GM19351 (cell line): Measurements from ENCODE around the gene CCER1.

Experiments used
- ATAC-seq: cut with Tn5 transposase; IDR thresholded peaks from one replicate; pipeline ENCODE4 v1.9.1; 2021; ENCODE audit warnings: mild to moderate bottlenecking, moderate library complexity; ENCODE audit not compliant: unreplicated experiment

The CCER1 gene

GRCh38 chr12:90969346-90969745 is 14.4 kb upstream of the CCER1 start:
- ATAC-seq: no peak

- peak; percentile 88 for ATAC-seq
Measured at GRCh38 chr12:90965204-90965603, 10.2 kb upstream of the CCER1 start.

- ATAC-seq: no peak
Measured at GRCh38 chr12:90964616-90965015, 9.6 kb upstream of the CCER1 start.

DNA sequence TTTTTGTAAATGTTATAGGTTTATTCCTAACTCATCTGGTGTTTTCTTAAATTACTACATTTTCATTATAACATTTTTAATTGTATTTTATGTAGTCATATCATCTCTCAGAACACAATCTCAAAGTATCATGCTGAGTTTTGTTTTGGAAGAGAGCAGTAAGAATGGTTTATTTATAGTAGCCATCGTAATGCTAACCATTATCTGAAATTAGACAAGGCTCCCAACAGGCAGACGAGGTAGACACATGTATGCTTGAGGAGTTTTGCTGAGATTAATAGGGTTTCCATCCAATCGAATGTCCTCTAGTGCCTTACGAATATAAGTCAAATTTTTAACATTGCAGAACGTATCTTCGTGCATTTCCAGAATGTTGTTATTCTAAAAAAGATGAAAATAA is 9.0 kb upstream of the CCER1 start:
- no peak for ATAC-seq

GRCh38 chr12:90961154-90961553 is 6.2 kb upstream of the CCER1 start:
- ATAC-seq: no peak

- ATAC-seq: peak; percentile 88
Measured at GRCh38 chr12:90959538-90960139, 4.7 kb upstream of the CCER1 start.

DNA sequence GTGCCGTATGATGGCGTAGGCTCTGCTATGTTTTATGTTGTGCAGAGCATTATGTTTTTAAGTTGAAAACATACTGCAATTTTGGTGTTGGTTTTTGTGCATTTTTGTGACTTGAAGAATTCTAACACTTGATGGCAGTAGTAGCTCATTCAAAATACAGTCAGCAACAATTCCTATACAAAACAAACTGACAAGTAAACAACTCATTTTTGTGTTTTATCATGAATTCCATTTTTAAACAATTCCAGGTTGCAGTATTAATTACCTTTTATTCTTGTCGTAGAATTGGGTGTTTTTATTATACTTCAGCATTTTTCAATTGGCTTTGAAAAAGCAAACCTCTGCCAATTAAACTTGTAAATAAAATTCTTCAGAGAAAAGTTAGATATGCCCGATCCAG is 4.1 kb upstream of the CCER1 start:
- no peak for ATAC-seq

DNA sequence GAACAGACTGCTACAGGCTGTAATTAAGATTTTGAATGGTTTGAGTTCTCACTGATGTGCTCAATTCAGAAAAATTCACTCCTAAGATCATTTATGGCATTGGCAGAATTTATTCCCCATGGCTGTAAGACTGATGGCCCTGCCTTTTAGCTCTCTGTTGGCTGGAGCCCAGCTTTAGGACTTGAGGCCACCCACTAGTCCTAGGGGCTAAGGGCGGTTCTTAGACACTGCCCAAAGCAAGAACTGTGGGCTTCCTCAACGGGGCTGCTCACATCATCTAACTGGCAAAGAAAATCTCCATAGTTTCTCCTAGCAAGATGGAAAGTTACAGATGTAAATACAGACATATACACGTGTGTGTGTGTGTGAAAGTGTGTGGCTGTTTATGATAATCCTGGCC is 3.4 kb upstream of the CCER1 start:
- no peak for ATAC-seq

GRCh38 chr12:90954428-90954827 is 548 bp downstream of the CCER1 start:
- ATAC-seq: no peak

GRCh38 chr12:90953956-90954421 is 987 bp downstream of the CCER1 start:
- ATAC-seq: peak; percentile 97

- no peak for ATAC-seq
Measured at GRCh38 chr12:90951432-90952105, 3.4 kb downstream of the CCER1 start.

DNA sequence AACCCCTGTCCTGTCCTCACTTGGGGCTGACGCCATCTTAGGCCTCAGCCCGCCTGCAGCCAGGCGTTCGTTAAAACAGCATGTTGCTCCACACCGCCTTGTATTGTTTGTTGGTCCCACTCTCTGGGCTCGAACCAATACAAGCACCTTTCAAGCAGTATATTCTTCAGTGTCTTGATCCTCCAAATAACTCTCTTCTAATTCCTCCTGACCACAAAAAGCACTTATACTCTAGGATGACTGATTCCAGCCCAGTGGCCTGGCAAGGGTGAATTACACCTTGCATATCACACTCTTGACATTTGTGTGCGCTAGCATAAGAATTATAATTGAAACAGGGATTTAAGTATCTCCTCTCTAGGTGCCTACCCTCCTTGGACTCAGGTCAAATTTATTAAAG is 7.1 kb downstream of the CCER1 start:
- no peak for ATAC-seq

- peak; percentile 80 for ATAC-seq
Measured at GRCh38 chr12:90945070-90945649, 9.8 kb downstream of the CCER1 start.

DNA sequence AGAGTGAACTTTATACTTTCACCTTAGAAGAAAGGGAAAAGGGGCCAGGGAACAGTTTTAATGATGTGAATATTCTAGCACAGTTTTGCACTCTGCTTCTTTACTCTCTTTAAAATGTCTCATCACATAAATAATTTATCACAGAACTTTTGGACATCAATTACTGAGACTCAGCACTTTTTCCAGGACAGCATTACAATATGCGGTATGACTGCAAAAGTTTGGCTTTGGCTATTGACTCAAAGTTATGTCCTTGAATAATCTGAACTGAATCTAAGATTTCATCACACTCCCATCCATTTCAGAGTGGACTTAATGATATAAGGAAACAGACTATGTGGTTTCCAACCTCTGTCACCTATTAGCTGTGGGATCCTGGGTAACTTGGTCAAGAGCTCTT is 11.7 kb downstream of the CCER1 start:
- no peak for ATAC-seq

GRCh38 chr12:90940872-90941499 is 14.0 kb downstream of the CCER1 start:
- ATAC-seq: peak; percentile 80

- ATAC-seq: no peak
Measured at GRCh38 chr12:90939382-90939781, 15.6 kb downstream of the CCER1 start.

DNA sequence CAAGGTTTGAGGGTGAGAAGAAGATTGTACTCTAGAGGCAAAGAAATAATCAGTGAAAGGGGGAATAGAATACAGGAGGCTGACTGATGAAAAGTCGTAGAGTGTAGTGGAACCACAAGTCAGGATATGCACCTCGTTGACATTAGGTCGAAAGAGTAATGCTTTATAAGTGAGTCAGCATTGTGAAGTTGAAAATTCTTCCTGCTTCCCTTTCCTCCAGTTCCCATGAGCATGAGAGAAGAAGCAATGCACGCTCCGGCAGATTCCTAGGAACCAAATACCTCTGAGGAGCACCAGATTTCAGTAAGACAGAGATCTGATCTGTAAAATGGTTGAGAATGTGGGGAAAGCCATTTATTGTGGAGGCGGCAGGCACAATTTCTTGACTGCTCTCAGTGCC is 16.5 kb downstream of the CCER1 start:
- no peak for ATAC-seq

DNA sequence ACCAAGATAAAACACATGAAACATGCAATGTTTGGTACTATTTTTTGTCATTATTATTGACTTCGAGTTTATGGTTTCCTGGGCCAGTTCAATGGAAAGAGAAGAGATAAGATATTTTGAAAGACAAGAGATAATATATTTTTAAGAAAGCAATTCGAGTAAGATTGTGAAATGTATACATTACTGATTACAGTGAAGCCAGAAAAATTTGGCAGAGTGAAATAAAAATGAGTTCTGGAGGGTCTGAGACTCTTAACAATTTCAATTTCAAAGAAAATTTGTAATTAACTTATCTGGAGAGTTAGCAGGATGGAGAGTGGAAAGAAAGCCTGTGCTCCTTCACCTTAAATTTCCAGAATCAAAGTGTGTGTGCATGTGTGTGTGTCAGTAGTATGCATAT is 17.3 kb downstream of the CCER1 start:
- ATAC-seq: no peak

GRCh38 chr12:90936230-90937005 is 18.6 kb downstream of the CCER1 start:
- no peak for ATAC-seq

GRCh38 chr12:90925562-90925961 is 29.4 kb downstream of the CCER1 start:
- no peak for ATAC-seq

DNA sequence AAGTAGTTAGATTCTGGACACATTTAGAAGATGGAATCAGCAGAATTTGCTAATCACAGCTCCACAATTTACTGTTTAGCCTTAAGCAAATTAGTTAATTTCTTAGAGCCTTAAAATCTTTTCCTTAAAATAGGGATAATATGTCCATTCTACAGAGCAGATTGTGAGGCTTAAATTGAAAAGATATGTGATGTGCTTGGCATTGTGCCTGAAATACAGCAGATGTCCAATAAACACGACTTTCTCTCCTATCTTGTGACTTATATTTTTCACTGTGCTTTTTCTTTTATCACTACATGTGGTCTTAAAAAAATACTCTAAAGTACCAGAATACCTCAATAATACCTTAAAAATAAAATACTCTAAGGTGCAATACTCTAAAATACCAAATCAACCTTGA is 30.6 kb downstream of the CCER1 start:
- ATAC-seq: no peak
